Left hindlimb (tissue), 1 donor: Measurements from ENCODE around the gene SMOC2.

Experiments used
- DNase-seq: peaks from one replicate; pipeline ENCODE4 v3.0.0-alpha.2; 2018

SMOC2 gene

GRCh38 chr6:168494726-168495125, 53.7 kb downstream of the SMOC2 start:
- no peak for DNase-seq

- DNase-seq: no peak
These were observed 54.1 kb downstream of the SMOC2 start for GRCh38 chr6:168495133-168495532.

- no peak for DNase-seq
These were observed 54.7 kb downstream of the SMOC2 start for GRCh38 chr6:168495636-168496035.

GRCh38 chr6:168496139-168496996, 55.4 kb downstream of the SMOC2 start:
- DNase-seq: no peak

- no peak for DNase-seq
These were observed 56.0 kb downstream of the SMOC2 start for GRCh38 chr6:168496997-168497331.

- no peak for DNase-seq
These were observed 56.4 kb downstream of the SMOC2 start for GRCh38 chr6:168497381-168497780.

GRCh38 chr6:168498161-168498843, 57.3 kb downstream of the SMOC2 start:
- DNase-seq: peak; percentile 64

- no peak for DNase-seq
These were observed 58.2 kb downstream of the SMOC2 start for GRCh38 chr6:168499045-168499650.

- DNase-seq: no peak
These were observed 59.5 kb downstream of the SMOC2 start for GRCh38 chr6:168500519-168500918.

- no peak for DNase-seq
These were observed 60.6 kb downstream of the SMOC2 start for GRCh38 chr6:168501561-168501960.

GRCh38 chr6:168504366-168504765, 63.4 kb downstream of the SMOC2 start:
- no peak for DNase-seq

- no peak for DNase-seq
These were observed 65.5 kb downstream of the SMOC2 start for GRCh38 chr6:168506460-168506859.

- no peak for DNase-seq
These were observed 66.3 kb downstream of the SMOC2 start for GRCh38 chr6:168507297-168507696.

GRCh38 chr6:168507730-168508129, 66.7 kb downstream of the SMOC2 start:
- DNase-seq: no peak

- DNase-seq: no peak
These were observed 67.9 kb downstream of the SMOC2 start for GRCh38 chr6:168508903-168509302.

GRCh38 chr6:168513766-168514165, 72.8 kb downstream of the SMOC2 start:
- no peak for DNase-seq

GRCh38 chr6:168514216-168514615, 73.2 kb downstream of the SMOC2 start:
- no peak for DNase-seq

- DNase-seq: no peak
These were observed 74.4 kb downstream of the SMOC2 start for GRCh38 chr6:168515376-168515775.

GRCh38 chr6:168516944-168517741, 76.2 kb downstream of the SMOC2 start:
- no peak for DNase-seq

GRCh38 chr6:168517742-168518347, 76.9 kb downstream of the SMOC2 start:
- DNase-seq: no peak

GRCh38 chr6:168518348-168518745, 77.4 kb downstream of the SMOC2 start:
- DNase-seq: no peak

- no peak for DNase-seq
These were observed 77.9 kb downstream of the SMOC2 start for GRCh38 chr6:168518867-168519266.

- DNase-seq: peak; percentile 60
These were observed 79.2 kb downstream of the SMOC2 start for GRCh38 chr6:168520233-168520632.
